HepG2 (cell line): ENCODE measurements around the gene CEP131. TPM values are rescaled to one million over a fixed set of nuclear protein-coding genes. Genes with fewer than 3 reads are reported as not detected.

Experiments
- ATAC-seq: fragments of 200-7000 bp; cut with Tn5 transposase; 3 replicates; pipeline ENCODE4 v1.9.1; 2020; ENCODE audit warnings: mild to moderate bottlenecking, moderate library complexity
- BruUV-seq: library from RNA; stranded (reverse); fragments of 400-500 nt; replicated peaks from 2 replicates; lab custom pipeline; 2021; lab: Mats Ljungman, UMichigan
- CTCF ChIA-PET: fragments of 300-600 bp; formaldehyde crosslinking; extraction: SDS; loops from one replicate; lab custom pipeline; 2021; ENCODE audit warnings: low total read pairs, inconsistent platforms, low intra/inter-chr PET ratio; lab: Yijun Ruan, JAX
- POLR2A ChIA-PET: fragments of 350-600 bp; sonication (Branson Sonifier 250); formaldehyde crosslinking; loops from one replicate; lab custom pipeline; 2020; ENCODE audit warnings: antibody characterized with exemption, inconsistent platforms; lab: Yijun Ruan, JAX
- DNase-seq: peaks from one replicate; pipeline ENCODE4 v3.0.0-alpha.2; 2015; ENCODE audit warnings: low spot score
- FAIRE-seq: peaks from 3 replicates; lab custom pipeline; 2011; peaks lifted over from hg19 to GRCh38; lab: Jason Lieb, UNC
- H2AFZ ChIP-seq: one replicate; pipeline ENCODE4 v1.6.1; 2011; ENCODE audit warnings: low read length, inconsistent platforms
- H3K27ac ChIP-seq: fragments of 300-600 bp; 3 replicates; pipeline ENCODE4 v1.8.0; 2011; ENCODE audit warnings: mixed run types, mild to moderate bottlenecking, mixed read lengths, low read length, inconsistent platforms; ENCODE audit not compliant: insufficient read depth; ENCODE audit errors: extremely low read length
- H3K27me3 ChIP-seq, 2 experiments: fragments of 200-600 bp in 1 of 2; 2 replicates in 1 of 2; 3 replicates in 1 of 2; pipeline versions ENCODE4 v1.6.0 to v1.8.0; 2011; ENCODE audit warnings: low read length in 2 of 2, mild to moderate bottlenecking in 2 of 2, moderate library complexity in 2 of 2, inconsistent platforms in 1 of 2; ENCODE audit not compliant: insufficient read depth in 2 of 2, control insufficient read depth in 1 of 2
- H3K36me3 ChIP-seq, 2 experiments: fragments of 200-600 bp in 1 of 2; replicated peaks in 1 of 2; 2 replicates in 1 of 2; 3 replicates in 1 of 2; pipeline versions ENCODE4 v1.5.1 to v1.8.0; 2011; ENCODE audit warnings: low read length in 2 of 2, inconsistent platforms in 1 of 2; ENCODE audit not compliant: insufficient read depth in 2 of 2, control insufficient read depth in 1 of 2
- H3K4me1 ChIP-seq: 2 replicates; pipeline ENCODE4 v1.5.1; 2012; ENCODE audit warnings: low read length, inconsistent platforms; ENCODE audit not compliant: insufficient read depth
- H3K4me2 ChIP-seq: 2 replicates; pipeline ENCODE4 v1.6.0; 2011; ENCODE audit warnings: low read depth, low read length, inconsistent platforms
- H3K4me3 ChIP-seq, 3 experiments: fragments of 200-600 bp in 1 of 3; sonication (generic), shearing (Covaris generic) in 1 of 3; replicated peaks in 1 of 3; 2 replicates each; pipeline ENCODE4 v1.5.1; 2011 to 2016; ENCODE audit warnings: low read length in 3 of 3, inconsistent platforms in 2 of 3, low read depth in 2 of 3, mild to moderate bottlenecking in 2 of 3, control low read depth in 1 of 3, mixed read lengths in 1 of 3; ENCODE audit not compliant: insufficient read depth in 1 of 3
- H3K79me2 ChIP-seq: one replicate; pipeline ENCODE4 v1.6.1; 2011; ENCODE audit warnings: low read length, inconsistent platforms; ENCODE audit not compliant: insufficient read depth
- H3K9ac ChIP-seq: 2 replicates; pipeline ENCODE4 v1.6.0; 2011; ENCODE audit warnings: mild to moderate bottlenecking, low read depth, low read length, inconsistent platforms; ENCODE audit not compliant: insufficient read depth
- H3K9me3 ChIP-seq: 2 replicates; pipeline ENCODE4 v1.5.1; 2012; ENCODE audit warnings: mild to moderate bottlenecking, low read length
- H4K20me1 ChIP-seq: 2 replicates; pipeline ENCODE4 v1.6.0; 2011; ENCODE audit warnings: inconsistent platforms, mild to moderate bottlenecking, low read length, moderate library complexity; ENCODE audit not compliant: insufficient read depth
- EHMT2 ChIP-seq: fragments of 200-600 bp; sonication (generic); IDR thresholded peaks from 2 replicates; pipeline ENCODE4 v1.7.0; 2017; ENCODE audit warnings: antibody characterized with exemption, low read depth, low read length, borderline replicate concordance
- FOSL1 ChIP-seq: sonication (generic); formaldehyde crosslinking; IDR thresholded peaks from 2 replicates; pipeline ENCODE4 v1.9.0; 2021; ENCODE audit warnings: missing genetic modification reagents, borderline replicate concordance
- HNRNPL ChIP-seq: fragments of 200-400 bp; formaldehyde crosslinking; IDR thresholded peaks from 2 replicates; pipeline ENCODE4 v1.6.1; 2017; ENCODE audit warnings: mild to moderate bottlenecking, low read depth, low read length
- PTBP1 ChIP-seq: fragments of 200-400 bp; formaldehyde crosslinking; IDR thresholded peaks from 2 replicates; pipeline ENCODE4 v1.6.1; 2018; ENCODE audit warnings: low read length, low read depth; ENCODE audit not compliant: poor library complexity, severe bottlenecking
- ZBTB33 ChIP-seq: sonication (generic); formaldehyde crosslinking; IDR thresholded peaks from 2 replicates; pipeline ENCODE4 v1.4.0; 2020; ENCODE audit warnings: missing genetic modification reagents
- ZNF580 ChIP-seq: IDR thresholded peaks from 2 replicates; pipeline ENCODE4 v1.6.1; 2016; ENCODE audit warnings: low read depth, borderline replicate concordance
- WGBS: methylation state at CpG from one replicate; pipeline ENCODE4 v1.1.6; 2017; ENCODE audit warnings: low lambda C conversion rate; 5-methylcytosine and 5-hydroxymethylcytosine counted together
- in situ Hi-C: cut with HindIII; loops from 2 replicates; pipeline ENCODE4 v1.10.0; 2017; ENCODE audit warnings: low pct_unique_long_range_greater_than_20kb; ENCODE audit not compliant: extremely low pct_ligation_motif_present
- intact Hi-C: fragments of 100-400 bp; cut with micrococcal nuclease; formaldehyde crosslinking; loops from one replicate; pipeline ENCODE4 v1.10.0; 2022; ENCODE audit not compliant: unreplicated experiment
- polyA plus RNA-seq, 8 experiments: library from polyadenylated mRNA; depleted of rRNA in 3 of 8; stranded (reverse) in 7 of 8; unstranded in 1 of 8; fragments of >200 nt; fragmentation: Illumina TruSeq in 4 of 8; extraction: Trizol in 4 of 8; gene quantifications; 2 replicates each; pipeline versions ENCODE4 v1.2.1 to v1.2.3, GENCODE V29; 2011 to 2016; ENCODE audit warnings: low read depth in 4 of 8, missing spikeins in 1 of 8, mixed read lengths in 1 of 8; ENCODE audit not compliant: insufficient read depth in 1 of 8
- total RNA-seq, 5 experiments: library from RNA; depleted of rRNA; stranded (reverse); fragments of >200 nt; fragmentation: Illumina TruSeq; extraction: Trizol; gene quantifications; 2 replicates each; pipeline ENCODE4 v1.2.3, GENCODE V29; 2016; ENCODE audit warnings: low read depth in 1 of 5
- TF ChIP-seq, protein P1 (sequence below), 2 experiments: IDR thresholded peaks; 2 replicates each; pipeline ENCODE4 v1.6.1; 2011 to 2012; ENCODE audit warnings: low read length in 2 of 2, borderline replicate concordance in 1 of 2, low read depth in 1 of 2, mild to moderate bottlenecking in 1 of 2, moderate library complexity in 1 of 2

Gene CEP131
- total and polyA plus RNA-seq, 2 of the 13 experiments (the other 11 are each of a cell fraction or from before 2014, with no cell fraction given), result 5.0 to 16.8 TPM

DNA sequence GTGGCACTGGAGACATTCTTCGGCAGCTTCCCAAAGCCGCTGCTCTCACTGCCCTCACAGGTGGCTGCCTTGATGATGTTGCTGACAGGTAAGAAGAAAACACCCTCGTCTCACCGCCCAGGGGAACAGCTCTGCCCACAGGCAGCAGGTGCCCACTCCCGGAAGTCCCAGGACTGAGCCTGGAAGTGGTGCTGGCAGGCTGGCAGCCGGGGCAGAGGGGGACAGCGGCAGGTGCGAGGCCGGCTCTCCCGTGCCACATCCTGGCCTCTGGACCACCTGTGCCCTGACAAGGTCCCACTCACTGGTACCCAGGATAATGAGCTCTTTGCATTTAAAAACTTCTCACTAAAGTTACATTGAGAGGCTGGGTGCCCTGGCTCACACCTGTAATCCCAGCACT lies 20.4 kb downstream of the CEP131 start:
- H2AFZ ChIP-seq, result no peak overlapping the region
- TF ChIP-seq HNRNPL (0 out of 2 replicates have a peak, but pooled peaks have one; percentile 36), EHMT2 (no peak)
- ATAC-seq (no peak), FAIRE-seq (no peak), DNase-seq (no peak)
- 99% methylated on average over 10 of the region's 10 CpGs for WGBS
- ChIA-PET POLR2A (interaction anchor here (0.9 kb wide), 1 partner anchor 21 kb away, joined by 3 read pairs; the partner anchor contains the start of gene CEP131), CTCF (no interaction called here)
- no peaks in the 10 kb centered on the region; the same call in 1 of the 2 replicates for H4K20me1 ChIP-seq
- no peak overlapping the region for H3K4me3 ChIP-seq
- no TSS peak for BruUV-seq
- no peaks in the 10 kb centered on the region for H3K27me3 ChIP-seq
- H3K9ac ChIP-seq, result no peak overlapping the region
- no peaks in the 10 kb centered on the region for H3K79me2 ChIP-seq
- in situ Hi-C loops, result no loop called here
- intact Hi-C loops, result loop anchor here (5.0 kb wide), 1 partner anchor 60 kb away; no protein-coding TSS in a partner anchor
- H3K36me3 ChIP-seq, result peaks cover 17 to 61% of the 10 kb centered on the region in 2 experiments; a peak in 4 of 5 replicates
- H3K27ac ChIP-seq, result no peak overlapping the region
- H3K9me3 ChIP-seq, result no peaks in the 10 kb centered on the region
- no peak overlapping the region for H3K4me2 ChIP-seq
- H3K4me1 ChIP-seq, result no peaks in the 10 kb centered on the region

GRCh38 chr17:81200695-81201580 lies 21.8 kb downstream of the CEP131 start:
- no TSS peak for BruUV-seq
- FAIRE-seq, result peak; percentile 76
- ChIA-PET POLR2A (interaction anchor here (0.9 to 1.3 kb wide), 2 partner anchors 22 to 38 kb away, joined by 3 read pairs; partner anchors contain the start of genes CEP131, NDUFAF8 and TEPSIN), CTCF (interaction anchor here (1.3 to 1.4 kb wide), 2 partner anchors 58 to 99 kb away, joined by 4 to 20 read pairs; no protein-coding TSS in a partner anchor)
- H2AFZ ChIP-seq, result no peak overlapping the region
- no peaks in the 10 kb centered on the region; the same call in 1 of the 2 replicates for H4K20me1 ChIP-seq
- H3K4me3 ChIP-seq, result no peak overlapping the region
- no peak overlapping the region for H3K27ac ChIP-seq
- H3K27me3 ChIP-seq, result no peaks in the 10 kb centered on the region
- DNase-seq, result peak; percentile 62
- no peaks in the 10 kb centered on the region for H3K79me2 ChIP-seq
- no peaks in the 10 kb centered on the region for H3K4me1 ChIP-seq
- peak; percentile 78 for ATAC-seq
- 84% methylated on average over 27 of the region's 27 CpGs for WGBS
- H3K36me3 ChIP-seq, result peaks cover 18 to 52% of the 10 kb centered on the region in 2 experiments; a peak in 4 of 5 replicates
- H3K9ac ChIP-seq, result no peak overlapping the region
- intact Hi-C loops, result loop anchor here (5.0 kb wide), 1 partner anchor 59 kb away; no protein-coding TSS in a partner anchor
- in situ Hi-C loops, result no loop called here
- no peak overlapping the region for H3K4me2 ChIP-seq
- no peaks in the 10 kb centered on the region for H3K9me3 ChIP-seq
- 0 out of 2 replicates have a peak, but pooled peaks have one; percentile 29 for TF ChIP-seq ZBTB33 (CRISPR knock-in tag)
- TF ChIP-seq ZNF580 (CRISPR knock-in tag), result 0 out of 2 replicates have a peak, but pooled peaks have one; percentile 52
- TF ChIP-seq, protein P1, sequence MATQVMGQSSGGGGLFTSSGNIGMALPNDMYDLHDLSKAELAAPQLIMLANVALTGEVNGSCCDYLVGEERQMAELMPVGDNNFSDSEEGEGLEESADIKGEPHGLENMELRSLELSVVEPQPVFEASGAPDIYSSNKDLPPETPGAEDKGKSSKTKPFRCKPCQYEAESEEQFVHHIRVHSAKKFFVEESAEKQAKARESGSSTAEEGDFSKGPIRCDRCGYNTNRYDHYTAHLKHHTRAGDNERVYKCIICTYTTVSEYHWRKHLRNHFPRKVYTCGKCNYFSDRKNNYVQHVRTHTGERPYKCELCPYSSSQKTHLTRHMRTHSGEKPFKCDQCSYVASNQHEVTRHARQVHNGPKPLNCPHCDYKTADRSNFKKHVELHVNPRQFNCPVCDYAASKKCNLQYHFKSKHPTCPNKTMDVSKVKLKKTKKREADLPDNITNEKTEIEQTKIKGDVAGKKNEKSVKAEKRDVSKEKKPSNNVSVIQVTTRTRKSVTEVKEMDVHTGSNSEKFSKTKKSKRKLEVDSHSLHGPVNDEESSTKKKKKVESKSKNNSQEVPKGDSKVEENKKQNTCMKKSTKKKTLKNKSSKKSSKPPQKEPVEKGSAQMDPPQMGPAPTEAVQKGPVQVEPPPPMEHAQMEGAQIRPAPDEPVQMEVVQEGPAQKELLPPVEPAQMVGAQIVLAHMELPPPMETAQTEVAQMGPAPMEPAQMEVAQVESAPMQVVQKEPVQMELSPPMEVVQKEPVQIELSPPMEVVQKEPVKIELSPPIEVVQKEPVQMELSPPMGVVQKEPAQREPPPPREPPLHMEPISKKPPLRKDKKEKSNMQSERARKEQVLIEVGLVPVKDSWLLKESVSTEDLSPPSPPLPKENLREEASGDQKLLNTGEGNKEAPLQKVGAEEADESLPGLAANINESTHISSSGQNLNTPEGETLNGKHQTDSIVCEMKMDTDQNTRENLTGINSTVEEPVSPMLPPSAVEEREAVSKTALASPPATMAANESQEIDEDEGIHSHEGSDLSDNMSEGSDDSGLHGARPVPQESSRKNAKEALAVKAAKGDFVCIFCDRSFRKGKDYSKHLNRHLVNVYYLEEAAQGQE (IDR thresholded peaks at IDR 0.05; ENCODE audit: borderline replicate concordance in 1 of 2, low read depth in 1 of 2, low read length in 2 of 2), result no peak
- TF ChIP-seq PTBP1, result no peak
- no peak for TF ChIP-seq FOSL1 (CRISPR knock-in tag)
